Nephron progenitor cell (in vitro differentiated cells): ENCODE results near the gene CTNND2.

Experiments
- DNase-seq: peaks from one replicate; pipeline ENCODE4 v3.0.0; 2021
- H3K27ac Mint-ChIP-seq: 2 replicates; pipeline ENCODE4 v1.8.0; 2021; ENCODE audit warnings: mild to moderate bottlenecking, moderate library complexity, mixed read lengths
- H3K27me3 Mint-ChIP-seq: 2 replicates; pipeline ENCODE4 v1.8.0; 2021; ENCODE audit warnings: mild to moderate bottlenecking, low read depth, mixed read lengths; ENCODE audit not compliant: poor library complexity
- H3K36me3 Mint-ChIP-seq: 2 replicates; pipeline ENCODE4 v1.8.0; 2021; ENCODE audit warnings: low read depth, mixed read lengths
- H3K4me1 Mint-ChIP-seq: 2 replicates; pipeline ENCODE4 v1.8.0; 2021; ENCODE audit warnings: mixed read lengths
- H3K4me3 Mint-ChIP-seq: 2 replicates; pipeline ENCODE4 v1.8.0; 2021; ENCODE audit warnings: mild to moderate bottlenecking, moderate library complexity, mixed read lengths
- H3K9me3 Mint-ChIP-seq: 2 replicates; pipeline ENCODE4 v1.8.0; 2021; ENCODE audit warnings: mild to moderate bottlenecking, moderate library complexity, mixed read lengths
- TF ChIP-seq, protein P1 (sequence below): fragments of 200-600 bp; sonication (generic); IDR thresholded peaks from 2 replicates; pipeline ENCODE4 v1.5.0; 2021; ENCODE audit warnings: antibody characterized with exemption

Gene CTNND2

DNA sequence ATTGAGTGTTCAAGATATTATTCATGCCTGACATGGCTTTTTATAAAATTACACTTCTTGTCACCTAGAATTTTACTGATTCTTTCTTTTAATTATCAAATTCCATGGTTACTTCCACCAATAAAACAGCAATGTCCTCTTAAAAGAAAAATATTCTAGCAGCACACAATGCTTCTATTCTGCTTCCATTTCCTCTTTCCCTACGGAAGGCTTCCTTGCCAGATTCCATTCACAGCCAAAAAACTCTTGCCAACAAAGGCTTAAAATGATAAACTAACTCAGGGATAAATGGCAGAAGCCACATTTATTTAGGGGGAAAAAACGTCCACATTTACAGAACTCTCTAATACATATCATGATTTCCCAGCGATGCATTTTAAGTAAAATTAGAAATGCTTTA, 111.6 kb downstream of the CTNND2 start:
- Mint-ChIP-seq H3K36me3 (no peaks in the 10 kb centered on the region), H3K9me3 (no peaks in the 10 kb centered on the region), H3K4me1 (peaks cover 6% of the 10 kb centered on the region), H3K27ac (no peak overlapping the region), H3K27me3 (no peaks in the 10 kb centered on the region), H3K4me3 (no peak overlapping the region)
- no peak for DNase-seq
- TF ChIP-seq, protein P1, sequence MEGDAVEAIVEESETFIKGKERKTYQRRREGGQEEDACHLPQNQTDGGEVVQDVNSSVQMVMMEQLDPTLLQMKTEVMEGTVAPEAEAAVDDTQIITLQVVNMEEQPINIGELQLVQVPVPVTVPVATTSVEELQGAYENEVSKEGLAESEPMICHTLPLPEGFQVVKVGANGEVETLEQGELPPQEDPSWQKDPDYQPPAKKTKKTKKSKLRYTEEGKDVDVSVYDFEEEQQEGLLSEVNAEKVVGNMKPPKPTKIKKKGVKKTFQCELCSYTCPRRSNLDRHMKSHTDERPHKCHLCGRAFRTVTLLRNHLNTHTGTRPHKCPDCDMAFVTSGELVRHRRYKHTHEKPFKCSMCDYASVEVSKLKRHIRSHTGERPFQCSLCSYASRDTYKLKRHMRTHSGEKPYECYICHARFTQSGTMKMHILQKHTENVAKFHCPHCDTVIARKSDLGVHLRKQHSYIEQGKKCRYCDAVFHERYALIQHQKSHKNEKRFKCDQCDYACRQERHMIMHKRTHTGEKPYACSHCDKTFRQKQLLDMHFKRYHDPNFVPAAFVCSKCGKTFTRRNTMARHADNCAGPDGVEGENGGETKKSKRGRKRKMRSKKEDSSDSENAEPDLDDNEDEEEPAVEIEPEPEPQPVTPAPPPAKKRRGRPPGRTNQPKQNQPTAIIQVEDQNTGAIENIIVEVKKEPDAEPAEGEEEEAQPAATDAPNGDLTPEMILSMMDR = no peak

DNA sequence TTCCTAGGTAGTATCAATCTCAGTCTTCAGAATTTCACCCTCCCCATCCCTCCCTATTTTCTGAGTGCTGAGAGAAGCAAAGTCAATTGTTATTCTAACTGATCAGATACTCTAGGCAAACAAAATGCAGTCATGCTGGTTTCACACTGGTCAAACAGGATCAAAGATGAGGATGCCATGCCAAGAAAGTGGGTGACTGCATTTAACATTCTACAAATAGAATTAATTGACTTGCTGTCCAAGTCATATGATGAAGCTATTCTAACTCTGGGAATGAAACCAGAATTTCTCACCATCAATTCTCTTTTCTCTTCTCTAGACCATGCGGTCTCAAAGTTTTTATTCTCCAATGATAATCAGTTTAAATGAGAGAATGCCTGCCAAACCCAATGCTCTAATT, 112.5 kb downstream of the CTNND2 start:
- Mint-ChIP-seq H3K4me3 (no peak overlapping the region), H3K27me3 (no peaks in the 10 kb centered on the region), H3K27ac (no peak overlapping the region), H3K36me3 (no peaks in the 10 kb centered on the region), H3K9me3 (no peaks in the 10 kb centered on the region), H3K4me1 (peaks cover 6% of the 10 kb centered on the region)
- DNase-seq = no peak
- TF ChIP-seq, protein P1 = no peak

DNA sequence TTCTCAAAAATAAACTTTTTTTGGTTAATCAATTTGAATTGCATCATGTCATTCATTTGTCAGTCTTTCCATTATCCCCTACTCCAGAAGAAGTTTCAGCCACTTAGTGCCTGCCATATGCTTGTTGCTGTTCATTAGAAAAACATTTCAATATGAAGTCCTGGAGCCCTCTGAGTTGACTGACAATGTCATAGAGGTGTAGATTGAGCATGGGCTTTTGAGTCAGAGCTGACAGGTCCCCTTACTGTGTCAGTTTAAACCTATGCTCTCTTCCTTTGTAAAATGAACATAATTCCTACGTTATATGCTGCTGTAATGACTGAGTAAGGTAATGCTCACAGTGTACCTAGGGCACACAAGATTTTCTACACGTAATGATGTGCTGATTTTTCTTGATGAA, 114.0 kb downstream of the CTNND2 start:
- Mint-ChIP-seq H3K9me3 (no peaks in the 10 kb centered on the region), H3K36me3 (no peaks in the 10 kb centered on the region), H3K4me3 (no peak overlapping the region), H3K27ac (no peak overlapping the region), H3K4me1 (peaks cover 3% of the 10 kb centered on the region), H3K27me3 (no peaks in the 10 kb centered on the region)
- no peak for DNase-seq
- TF ChIP-seq, protein P1 = no peak

DNA sequence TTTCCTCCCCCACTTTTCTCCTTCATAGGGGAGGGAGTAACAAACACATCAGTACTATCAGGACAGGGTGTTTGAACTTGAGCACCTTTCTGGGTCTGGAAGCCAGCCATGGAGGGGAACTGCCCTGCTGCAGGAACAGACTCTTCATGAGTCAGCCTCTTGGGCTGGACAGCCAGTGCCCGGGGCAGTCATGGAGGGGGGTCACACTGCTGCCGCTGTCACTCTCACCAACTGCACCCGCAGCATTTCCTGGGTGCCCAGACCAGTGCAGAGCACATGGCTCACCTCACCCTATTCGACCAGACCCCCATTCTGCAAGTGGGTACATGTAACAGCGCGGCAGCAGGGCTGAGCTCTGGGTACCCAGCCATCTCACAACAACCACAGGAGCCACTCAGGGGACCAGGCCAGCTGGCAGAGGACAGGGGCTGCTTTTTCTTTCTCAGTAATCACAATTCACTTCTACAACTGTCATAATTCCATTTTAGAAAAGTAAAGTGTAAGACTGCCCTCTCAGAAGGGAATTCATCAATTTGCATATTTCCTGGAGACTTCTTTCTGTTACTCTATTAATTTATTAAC, 118.4 kb downstream of the CTNND2 start:
- TF ChIP-seq, protein P1 = no peak
- Mint-ChIP-seq H3K36me3 (no peaks in the 10 kb centered on the region), H3K4me1 (no peaks in the 10 kb centered on the region), H3K27me3 (no peaks in the 10 kb centered on the region), H3K4me3 (no peak overlapping the region), H3K9me3 (no peaks in the 10 kb centered on the region), H3K27ac (no peak overlapping the region)
- DNase-seq = no peak

DNA sequence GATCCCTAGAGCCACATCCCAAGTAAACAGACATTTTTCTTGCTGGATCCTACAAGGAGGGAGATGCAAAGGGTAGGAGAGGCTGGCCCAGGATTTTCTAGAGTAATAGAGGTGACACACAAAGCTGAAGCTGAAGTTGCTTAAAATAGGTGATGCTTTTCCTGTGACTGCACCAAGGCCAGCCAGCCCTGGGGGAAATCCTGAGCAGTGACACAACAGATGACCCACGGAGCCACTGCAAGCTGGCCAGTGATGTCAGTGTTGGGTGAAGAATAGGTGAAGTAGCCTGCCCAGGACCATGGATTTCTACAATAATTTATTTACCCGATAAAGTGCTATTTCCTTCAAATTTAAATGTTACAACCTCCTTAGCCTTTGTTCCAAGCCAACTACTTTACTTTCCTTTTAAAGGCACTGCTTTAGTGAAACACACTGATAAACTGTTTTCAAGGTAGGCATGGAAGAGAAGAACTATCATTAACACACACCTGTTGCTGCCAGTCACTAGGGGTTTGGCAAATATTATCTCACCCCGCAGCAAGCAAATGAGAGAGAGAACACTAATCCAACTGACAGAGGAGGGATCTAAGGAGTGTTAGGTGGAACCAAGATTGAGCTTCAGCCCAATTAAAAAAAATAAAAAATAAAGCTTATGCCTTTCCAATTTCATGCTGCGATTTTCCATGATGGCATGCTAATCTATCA, 123.5 kb downstream of the CTNND2 start:
- no peaks in the 10 kb centered on the region for H3K27me3 Mint-ChIP-seq
- no peak for DNase-seq
- no peaks in the 10 kb centered on the region for H3K36me3 Mint-ChIP-seq
- H3K27ac Mint-ChIP-seq = no peak overlapping the region
- no peak overlapping the region for H3K4me3 Mint-ChIP-seq
- no peaks in the 10 kb centered on the region for H3K4me1 Mint-ChIP-seq
- H3K9me3 Mint-ChIP-seq = no peaks in the 10 kb centered on the region
- TF ChIP-seq, protein P1 = no peak

DNA sequence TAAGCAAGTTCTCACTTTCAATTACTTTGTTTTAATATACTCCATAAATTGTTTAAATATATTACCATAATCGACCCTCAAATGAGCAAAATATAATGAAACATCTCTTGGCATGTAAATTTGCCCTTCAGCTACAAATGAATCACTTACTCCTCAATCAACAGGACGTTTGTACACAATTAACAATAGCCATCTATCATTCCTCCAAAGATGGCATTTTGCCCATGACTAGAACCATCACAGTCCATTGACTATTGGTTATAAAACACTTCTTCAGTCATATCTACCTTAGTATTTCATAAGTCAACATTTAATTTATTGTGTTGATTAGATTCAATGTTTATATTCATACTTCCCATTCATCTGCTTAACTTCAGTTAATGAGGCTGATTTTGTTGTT, 127.2 kb downstream of the CTNND2 start:
- H3K27ac Mint-ChIP-seq = no peak overlapping the region
- H3K9me3 Mint-ChIP-seq = no peaks in the 10 kb centered on the region
- no peak for DNase-seq
- H3K4me1 Mint-ChIP-seq = no peaks in the 10 kb centered on the region
- no peaks in the 10 kb centered on the region for H3K36me3 Mint-ChIP-seq
- no peak overlapping the region for H3K4me3 Mint-ChIP-seq
- H3K27me3 Mint-ChIP-seq = peaks cover 6% of the 10 kb centered on the region
- TF ChIP-seq, protein P1 = no peak
